Choroid plexus epithelial cell (primary cell): Measurements from ENCODE around the gene INSRR.

ENCODE experiments used
- DNase-seq: peaks from one replicate; pipeline ENCODE4 v3.0.0-alpha.2; 2010; ENCODE audit warnings: low read depth
- H3K4me3 ChIP-seq: 2 replicates; pipeline ENCODE4 v1.5.1; 2011; ENCODE audit warnings: low read depth, mild to moderate bottlenecking, control low read depth, low read length, moderate library complexity
- TF ChIP-seq, protein P1 (sequence below): conservative IDR thresholded peaks from 2 replicates; pipeline ENCODE4 v1.5.1; 2011; ENCODE audit warnings: low read depth, mild to moderate bottlenecking, control low read depth, inconsistent platforms, low read length, moderate library complexity

The INSRR gene

DNA sequence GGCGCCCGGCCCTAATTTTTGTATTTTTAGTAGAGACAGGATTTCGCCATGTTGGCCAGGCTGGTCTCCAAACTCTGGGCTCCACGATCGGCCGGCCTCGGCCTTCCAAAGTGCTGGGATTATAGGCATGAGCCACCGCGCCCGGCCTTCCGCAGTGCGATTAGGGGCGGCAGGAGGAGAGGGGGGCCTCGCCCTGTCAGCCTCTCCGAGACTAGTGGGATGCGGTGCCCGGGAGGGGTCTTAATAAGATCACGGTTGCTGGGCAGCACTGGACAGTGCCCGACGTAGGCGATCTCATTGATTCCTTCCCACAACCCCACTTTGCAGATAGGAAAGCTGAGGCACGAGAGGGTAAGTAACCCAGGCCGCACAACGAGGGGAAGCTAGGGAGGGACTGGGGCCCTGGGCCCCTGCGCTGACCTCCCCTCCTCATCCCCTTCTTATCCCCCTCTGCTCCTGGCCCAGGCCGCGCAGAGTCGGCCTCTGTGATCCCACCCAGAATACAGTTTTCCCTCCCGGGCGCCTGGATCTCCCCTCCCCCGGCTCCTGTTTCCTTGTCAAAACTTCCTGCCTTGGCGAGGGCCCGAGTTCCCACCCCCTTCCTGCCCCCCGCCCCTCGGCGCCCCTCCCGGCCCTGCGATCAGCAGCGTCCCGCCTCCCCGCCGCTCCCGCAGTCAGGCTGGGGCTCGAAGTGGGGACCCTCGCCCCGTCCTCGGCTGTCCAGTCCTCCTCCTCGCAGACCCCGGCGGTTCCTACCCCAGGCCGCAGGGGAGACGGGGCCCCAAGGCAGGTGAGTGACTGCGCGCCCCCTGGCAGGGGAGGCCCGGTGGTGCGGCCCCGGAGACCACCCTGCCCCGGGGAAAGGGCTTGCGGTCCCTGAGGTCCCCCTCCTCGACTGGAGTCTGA is 34.4 kb upstream of the INSRR start, which contains the start of gene PEAR1:
Gene PEAR1, plus strand, starts transcription at position 671 of the 906 bp plus-strand sequence. CDS start 10,209 bp downstream, outside the sequence.
- TF ChIP-seq, protein P1, sequence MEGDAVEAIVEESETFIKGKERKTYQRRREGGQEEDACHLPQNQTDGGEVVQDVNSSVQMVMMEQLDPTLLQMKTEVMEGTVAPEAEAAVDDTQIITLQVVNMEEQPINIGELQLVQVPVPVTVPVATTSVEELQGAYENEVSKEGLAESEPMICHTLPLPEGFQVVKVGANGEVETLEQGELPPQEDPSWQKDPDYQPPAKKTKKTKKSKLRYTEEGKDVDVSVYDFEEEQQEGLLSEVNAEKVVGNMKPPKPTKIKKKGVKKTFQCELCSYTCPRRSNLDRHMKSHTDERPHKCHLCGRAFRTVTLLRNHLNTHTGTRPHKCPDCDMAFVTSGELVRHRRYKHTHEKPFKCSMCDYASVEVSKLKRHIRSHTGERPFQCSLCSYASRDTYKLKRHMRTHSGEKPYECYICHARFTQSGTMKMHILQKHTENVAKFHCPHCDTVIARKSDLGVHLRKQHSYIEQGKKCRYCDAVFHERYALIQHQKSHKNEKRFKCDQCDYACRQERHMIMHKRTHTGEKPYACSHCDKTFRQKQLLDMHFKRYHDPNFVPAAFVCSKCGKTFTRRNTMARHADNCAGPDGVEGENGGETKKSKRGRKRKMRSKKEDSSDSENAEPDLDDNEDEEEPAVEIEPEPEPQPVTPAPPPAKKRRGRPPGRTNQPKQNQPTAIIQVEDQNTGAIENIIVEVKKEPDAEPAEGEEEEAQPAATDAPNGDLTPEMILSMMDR = no peak
- H3K4me3 ChIP-seq = peak within 1 kb of the TSS; percentile 62
- no peak for DNase-seq

DNA sequence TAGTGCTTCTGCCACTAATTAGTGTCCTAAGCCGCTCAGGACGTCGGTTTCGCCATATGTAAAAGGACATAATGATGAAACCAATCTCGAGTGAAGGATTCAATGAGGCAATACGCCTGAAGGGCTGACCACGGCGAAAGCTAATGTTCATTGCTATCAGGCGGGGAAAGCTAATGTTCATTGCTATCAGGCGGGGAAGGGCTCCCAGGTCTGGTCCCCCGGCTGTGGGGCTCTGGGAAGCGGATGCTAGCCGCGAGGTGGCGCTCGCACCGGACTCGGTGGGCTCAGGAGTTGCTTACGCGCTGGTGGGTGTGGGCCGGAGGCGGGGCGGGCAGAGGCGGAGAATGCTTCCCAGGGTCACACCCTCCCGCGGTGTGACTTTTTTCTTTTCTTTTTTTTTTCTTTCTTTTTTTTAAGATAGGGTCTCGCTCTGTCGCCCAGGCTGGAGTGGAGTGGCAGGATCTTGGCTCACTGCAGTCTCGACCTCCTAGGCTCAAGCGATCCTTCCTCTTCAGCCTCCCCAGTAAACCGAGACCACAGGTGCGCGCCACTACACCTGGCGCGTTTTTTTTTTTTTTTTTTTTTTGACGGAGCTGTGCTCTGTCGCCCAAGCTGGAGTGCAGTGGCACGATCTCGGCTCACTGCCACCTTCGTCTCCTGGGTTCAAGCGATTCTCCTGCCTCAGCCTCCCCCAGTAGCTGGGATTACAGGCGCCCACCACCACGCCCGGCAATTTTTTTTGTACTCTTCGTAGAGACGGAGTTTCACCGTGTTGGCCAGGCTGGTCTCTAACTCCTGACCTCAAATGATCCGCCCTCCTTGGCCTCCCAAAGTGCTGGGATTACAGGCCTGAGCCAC is 33.5 kb upstream of the INSRR start:
- peak overlapping the region; percentile 36 for H3K4me3 ChIP-seq
- DNase-seq = peak; percentile 92
- TF ChIP-seq, protein P1 = peak; percentile 90

DNA sequence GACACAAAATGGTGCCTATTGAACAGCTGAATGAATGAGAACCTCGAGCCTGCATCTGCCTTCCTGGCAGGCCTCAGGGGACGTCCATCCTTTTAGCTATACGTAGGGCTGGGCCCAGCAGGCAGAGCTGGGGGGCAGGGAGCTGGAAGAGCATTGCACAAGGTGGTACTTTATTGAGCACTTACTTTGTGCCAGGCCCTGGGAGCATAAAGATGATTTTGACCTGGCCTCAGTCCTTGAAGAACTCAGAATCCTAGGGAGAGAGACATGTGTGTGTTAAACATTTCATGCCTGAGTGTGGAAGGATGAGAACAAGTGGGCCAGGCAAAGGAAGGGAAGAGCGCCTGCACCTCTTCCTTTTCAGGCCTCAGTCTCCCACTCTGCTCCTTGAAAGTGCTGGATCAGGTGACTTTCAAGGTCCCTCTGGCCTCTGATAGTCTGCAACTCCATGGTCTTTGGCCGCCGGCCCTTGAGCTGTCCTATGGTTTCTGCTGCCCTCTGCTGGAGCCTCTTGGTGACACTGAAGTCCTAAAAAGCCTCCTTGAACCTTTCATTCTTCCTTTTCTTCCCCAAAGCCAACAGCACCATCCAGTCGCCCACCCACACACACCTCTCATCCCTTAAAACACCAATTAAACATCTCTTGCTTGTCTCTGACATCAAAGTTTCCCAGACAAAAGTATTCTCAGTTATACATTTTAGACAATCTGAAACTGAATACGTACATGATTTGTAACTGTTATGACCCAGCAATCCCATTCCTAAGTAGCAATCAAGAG is 31.1 kb upstream of the INSRR start:
- no peak overlapping the region for H3K4me3 ChIP-seq
- TF ChIP-seq, protein P1 = peak; percentile 93
- peak; percentile 87 for DNase-seq

DNA sequence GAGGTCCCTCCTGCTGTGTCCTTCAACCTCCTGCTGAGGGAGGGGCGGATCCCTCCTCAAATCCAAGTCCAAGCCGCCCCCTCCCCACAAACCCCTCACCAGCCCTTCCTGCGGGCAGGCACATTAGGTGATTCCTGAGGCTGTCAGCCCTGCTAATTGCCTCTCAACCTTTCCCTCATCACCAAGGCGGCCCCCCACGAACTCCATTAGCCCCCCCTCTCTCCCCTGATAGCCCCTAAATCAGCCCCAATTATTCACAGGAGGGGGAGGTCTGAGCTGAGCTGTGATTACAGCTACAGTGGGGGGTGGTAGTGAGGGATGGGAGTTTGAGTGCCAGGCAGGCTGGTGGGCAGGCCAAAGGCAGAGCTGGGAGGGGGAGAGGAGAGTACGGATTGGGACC is 28.8 kb upstream of the INSRR start:
- TF ChIP-seq, protein P1 = no peak
- no peak overlapping the region for H3K4me3 ChIP-seq
- no peak for DNase-seq

DNA sequence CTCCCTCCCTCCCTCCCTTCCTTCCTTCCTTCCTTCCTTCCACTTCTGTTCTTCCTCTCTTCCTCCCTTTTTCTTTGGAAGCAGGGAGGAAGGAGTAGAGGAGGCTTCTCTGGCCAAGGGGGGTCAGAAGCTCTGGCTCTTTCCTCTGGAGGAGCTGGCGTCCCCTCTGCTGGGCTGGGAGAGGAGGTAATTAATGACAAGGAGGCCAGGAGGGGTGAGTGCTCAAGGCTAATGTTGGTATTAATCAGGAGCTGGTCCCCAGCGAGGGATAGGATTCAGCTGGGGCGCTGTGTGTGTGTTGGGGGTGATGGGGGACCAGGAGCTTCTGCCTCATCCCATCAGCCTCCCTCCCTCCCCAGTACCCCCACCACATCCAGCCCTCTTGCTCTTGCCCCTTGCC is 28.4 kb upstream of the INSRR start:
- DNase-seq = no peak
- TF ChIP-seq, protein P1 = no peak
- H3K4me3 ChIP-seq = no peak overlapping the region

DNA sequence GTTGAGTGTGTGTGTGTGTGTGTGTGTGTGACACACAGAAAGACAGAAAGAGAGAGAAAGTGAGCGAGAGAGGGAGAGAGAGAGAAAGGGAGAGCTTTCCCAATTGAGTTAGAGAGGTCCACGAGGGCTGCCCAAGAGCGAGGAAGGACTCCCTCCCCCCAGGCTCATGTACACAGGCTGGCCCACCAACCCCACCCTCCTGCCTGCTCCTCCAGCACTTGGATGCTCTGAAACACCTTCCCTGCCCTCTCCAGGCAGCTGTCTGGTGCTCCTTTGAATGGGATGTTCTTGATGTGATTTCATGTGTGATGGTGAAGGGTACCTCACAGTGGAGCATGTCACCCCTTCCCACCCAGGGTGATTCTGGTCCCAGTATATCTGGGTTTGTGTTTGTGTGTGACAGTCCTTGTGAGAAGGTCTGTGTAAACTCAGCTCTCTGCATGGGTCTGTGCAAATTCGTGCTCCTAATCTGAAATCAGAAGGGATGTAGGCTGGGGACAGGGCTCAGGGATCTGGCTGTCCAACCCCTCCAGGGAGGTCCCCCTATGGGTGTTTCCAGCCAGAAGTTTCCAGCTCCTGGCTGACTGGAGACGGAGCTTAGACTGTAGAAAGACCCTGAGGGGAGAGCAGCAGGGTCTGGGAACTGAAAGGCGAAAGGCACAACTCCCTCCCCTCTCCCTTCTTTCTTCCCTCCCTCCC is 27.8 kb upstream of the INSRR start:
- H3K4me3 ChIP-seq = no peak overlapping the region
- TF ChIP-seq, protein P1 = no peak
- DNase-seq = no peak
